Stimulated activated CD8-positive, alpha-beta memory T cell treated with anti-CD3 and anti-CD28 coated beads, Interleukin-7, amount 100 ng/mL, for 48 hours (primary cell): ENCODE data around the gene GPR84.

ENCODE experiments used
- DNase-seq, 2 donors: peaks; one replicate each; pipeline ENCODE4 v3.0.0-alpha.2; 2020; ENCODE audit warnings: low read depth in 1 of 2; ENCODE audit errors: extremely low read depth in 1 of 2

The GPR84 gene

DNA sequence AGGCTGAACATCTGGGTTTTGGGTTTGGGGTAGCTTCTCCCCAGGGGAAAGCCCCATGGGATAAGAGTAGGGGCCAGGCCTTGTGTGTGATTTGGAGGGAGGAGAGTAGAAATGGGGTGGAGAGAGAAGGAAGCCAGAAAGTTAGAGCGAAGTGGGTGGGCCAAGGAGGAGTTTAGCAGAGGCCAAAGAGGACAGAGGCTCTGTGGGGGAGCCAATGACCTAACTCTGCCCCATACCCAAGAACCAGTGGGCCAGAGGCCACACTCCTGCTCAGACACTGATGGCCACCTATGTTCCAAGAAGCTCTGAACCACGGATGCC, 10.9 kb upstream of the GPR84 start:
- no peak for DNase-seq

DNA sequence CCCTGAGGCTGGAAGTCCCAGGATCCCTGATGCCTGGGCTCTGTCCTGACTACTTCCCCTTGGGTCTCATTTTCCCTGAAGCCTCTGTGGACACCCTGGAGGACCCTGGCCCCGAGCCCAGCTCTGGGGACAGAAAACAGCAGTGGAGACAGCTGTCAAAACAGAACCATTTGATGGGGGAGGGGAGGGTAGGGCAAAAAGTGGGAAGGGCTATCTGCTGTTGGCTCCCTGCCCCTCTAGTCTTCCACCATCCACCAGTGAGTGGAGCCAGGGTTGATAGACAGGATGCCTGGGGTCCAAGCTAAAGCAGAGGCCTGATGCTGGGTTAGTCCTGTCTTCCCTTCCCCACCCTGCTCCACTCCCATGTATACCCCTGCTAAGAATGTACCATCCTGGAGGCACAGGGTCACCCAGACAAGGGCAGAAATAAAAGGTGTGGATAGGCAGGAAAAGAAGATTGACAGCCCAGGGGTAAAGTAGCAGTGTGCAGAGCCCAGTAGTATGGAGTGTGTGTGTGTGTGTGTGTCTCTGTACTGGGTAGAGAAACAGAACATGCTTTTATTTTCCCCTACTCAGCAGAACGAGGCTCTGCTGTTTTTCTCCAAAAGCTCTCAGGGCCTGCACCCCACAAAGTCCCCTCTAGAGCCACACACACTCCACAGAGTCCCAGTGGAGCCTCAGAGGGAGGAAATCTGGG, 10.4 kb upstream of the GPR84 start:
- DNase-seq = no peak

DNA sequence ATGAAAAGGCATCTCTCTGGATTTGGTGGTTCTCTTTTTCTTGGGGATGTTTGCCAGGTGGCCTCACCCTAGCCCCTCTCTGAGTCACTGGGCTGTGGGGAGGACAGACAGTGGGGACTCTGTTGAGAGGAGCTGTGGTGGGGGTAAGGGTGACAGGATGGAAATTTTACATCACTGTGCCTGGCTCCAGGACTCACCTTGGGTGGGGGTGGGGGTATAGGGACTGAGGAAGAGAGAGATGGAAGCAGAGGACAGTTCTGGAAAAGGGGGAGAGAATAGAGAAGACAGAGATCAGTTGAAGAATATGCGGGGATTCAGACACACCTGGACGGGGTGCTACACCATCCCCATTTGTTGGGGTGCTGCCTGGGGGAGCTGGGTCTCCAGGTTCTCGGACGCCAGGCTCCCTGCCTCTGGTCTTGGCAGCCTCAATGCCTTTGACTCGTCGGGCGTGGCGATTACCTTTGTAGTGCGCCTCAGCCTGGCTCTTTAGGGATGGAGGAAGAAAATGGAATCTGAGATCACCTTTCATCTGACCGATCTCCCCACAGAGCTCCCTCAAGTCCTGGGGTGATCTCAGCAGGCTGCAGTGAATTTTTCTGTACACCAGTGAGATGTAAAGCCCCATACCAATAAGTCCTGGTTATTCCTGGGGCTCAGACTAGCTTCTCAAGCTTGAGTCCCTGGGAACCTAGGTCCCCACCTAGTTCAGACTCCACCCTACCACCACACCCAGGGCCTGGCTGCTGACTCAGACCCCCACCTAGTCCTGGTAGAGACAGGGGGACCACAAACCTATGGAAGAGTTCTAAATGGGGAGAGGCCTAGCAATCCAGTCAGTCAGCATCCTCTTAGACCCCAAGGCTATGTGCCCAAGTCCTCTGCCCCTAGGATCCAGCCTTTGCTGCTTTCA, 9.6 kb upstream of the GPR84 start:
- DNase-seq = no peak

DNA sequence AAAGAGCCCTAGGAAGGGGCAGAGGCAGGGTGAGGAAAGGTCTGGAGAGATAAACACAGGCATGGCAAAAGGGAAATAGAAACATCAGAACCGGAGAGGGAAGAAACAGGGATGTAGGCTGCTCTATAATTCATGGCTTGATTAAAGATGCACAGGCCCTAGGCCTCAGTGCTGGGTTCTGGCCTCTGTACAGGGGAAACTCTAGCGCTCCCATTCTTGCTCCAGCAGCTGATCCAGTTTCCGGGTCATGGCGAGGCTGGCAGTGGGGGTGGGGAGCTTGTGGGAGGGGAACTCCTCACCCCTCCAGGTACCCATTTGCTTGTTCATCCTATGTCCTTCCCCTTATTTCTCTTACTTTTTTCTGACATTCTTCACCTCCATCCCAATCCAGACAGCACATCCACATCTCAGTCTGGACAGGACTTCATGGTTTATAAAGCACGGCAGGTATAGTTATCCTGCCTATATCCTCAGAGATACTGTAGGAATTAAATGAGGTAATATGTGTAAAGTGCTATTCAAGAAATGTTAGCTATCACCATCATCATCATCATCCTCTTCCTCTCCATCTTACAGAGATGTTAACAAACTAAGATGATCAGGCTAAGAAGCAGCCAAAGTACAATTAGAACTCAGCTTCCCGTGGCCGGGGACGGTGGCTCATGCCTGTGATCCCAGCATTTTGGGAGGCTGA, 8.0 kb upstream of the GPR84 start:
- no peak for DNase-seq

DNA sequence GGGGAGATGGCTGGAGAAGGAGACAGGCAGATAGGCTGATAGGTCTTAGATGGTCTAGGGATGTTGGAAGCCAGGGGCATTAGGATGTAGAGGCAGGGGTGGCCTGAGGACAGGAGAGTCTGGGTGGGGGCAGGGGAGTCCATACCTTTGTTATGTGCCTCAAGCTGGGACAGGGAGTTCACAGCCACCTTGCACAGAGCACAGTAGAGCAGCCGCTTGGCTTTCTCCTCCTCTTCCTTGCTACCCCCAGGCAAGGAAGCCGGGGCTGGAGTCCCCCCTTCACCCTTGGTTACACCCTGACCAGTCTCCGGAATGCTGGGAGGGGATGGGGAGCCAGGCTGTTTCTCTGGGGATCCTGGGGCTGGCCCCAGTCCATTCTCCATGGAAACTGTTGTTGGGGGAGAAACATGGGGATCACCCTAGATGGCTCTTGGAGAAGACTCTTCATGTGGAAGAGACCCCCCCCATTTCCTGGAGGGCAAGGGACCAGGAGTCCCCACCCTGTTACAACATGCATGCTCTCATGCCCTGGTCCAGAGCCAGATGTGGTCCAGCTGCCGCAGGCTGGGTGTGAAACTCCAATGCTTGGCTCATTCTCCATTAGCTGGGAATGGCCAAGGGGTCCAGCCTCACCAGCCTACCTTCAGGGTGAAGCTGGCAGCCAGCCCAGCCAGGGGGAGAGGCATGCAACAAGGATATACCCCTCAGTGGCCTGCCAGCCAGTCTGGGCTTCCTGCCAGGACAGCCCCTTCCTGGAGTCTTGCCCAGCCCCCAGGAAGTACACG, 7.2 kb upstream of the GPR84 start:
- no peak for DNase-seq

DNA sequence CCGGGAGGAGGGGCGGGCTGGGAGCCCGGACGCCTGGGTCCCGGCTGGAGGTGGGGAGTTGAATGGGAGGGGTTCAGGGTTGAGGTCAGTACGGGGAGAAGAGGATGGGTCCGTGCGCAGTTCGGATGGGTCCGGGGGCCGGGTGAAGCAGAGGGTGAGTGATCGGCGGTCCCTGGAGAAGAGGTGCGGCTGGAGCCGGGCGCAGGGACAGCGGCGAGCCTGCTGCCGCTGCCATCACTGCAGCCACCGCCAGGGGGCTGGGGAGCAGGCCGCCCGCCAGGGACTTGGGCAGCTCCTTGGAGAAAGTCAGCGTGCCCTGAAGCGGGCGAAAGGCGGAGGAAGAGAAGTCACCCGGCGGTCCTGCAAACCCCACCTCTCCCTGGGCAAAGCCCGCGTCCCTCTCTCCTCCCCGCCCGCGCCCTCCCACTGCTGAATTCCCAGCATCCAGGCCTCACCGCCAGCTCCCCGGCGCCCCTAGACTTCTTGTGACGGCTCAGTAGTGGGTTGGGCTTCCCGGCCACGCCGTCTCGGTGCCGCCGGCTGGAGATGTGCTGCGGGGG, 6.0 kb upstream of the GPR84 start:
- no peak for DNase-seq

DNA sequence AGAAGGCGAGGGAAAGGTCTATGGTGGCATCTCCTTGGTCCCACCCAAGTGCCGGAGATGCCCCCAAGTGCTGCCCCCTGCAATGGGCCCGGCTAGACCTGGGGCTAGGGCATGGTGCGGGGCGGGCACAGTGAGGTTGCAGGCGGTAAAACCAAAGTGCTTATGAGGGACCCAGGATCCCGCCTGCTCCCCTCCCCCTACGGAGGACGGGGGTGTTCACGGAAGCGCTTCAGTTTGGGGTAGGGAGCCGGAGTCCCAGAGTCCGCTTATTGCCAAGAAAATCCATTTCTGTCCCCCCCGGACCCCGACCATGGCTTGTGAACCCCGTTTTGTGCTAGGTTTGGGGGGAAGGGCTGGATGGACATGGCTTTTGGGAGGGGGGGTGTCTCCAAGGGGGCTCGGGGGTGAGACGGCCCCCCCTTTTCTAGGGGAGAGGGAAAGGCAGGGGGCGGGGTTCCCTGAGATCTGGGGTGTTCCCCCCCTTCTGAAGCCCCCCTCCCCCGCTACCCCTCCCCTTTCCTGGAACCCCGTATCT, 5.4 kb upstream of the GPR84 start:
- no peak for DNase-seq

DNA sequence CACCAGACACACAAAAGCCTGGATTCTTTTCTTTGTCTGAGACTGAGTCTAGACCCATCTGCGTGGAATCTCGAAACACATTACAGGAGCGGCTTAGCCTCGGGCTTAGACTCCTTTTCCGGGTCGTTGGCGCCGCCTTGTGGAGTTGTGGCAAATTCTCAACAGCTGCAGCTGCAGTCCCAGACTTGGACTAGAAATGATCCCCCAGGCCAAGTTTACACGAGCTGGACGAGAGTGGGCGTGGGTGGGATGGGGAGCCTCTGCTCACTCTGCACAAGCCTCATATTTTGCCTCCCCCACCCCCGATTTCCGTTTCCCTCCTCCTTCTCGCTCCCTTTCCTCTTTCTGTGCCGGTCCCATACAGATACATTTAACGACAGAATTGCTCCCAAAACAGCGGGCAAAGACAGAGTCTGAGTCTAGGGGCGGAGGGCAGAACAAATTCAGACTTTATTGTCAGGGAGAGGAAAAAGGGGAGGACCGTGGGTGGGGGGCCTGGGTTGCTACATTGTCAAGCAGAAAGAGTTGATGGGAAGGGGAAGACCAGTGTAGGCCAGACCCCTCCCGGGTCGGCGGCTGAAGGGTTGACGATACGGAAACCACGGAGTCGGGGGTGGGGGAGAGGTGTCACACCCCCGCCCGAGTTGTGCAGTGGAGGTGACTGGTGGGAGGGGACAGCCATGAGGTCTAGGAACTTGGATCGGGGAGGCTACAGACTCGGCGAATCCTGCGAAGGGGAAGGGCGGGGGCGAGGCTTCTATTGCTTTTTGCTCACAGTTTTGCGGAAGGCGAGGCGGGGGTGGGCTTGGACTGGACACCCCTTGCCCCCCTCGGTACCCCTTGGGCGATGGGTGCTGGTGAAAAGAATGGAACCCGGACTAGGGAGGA, 4.7 kb upstream of the GPR84 start:
- DNase-seq = peak; percentile 67 to 77

DNA sequence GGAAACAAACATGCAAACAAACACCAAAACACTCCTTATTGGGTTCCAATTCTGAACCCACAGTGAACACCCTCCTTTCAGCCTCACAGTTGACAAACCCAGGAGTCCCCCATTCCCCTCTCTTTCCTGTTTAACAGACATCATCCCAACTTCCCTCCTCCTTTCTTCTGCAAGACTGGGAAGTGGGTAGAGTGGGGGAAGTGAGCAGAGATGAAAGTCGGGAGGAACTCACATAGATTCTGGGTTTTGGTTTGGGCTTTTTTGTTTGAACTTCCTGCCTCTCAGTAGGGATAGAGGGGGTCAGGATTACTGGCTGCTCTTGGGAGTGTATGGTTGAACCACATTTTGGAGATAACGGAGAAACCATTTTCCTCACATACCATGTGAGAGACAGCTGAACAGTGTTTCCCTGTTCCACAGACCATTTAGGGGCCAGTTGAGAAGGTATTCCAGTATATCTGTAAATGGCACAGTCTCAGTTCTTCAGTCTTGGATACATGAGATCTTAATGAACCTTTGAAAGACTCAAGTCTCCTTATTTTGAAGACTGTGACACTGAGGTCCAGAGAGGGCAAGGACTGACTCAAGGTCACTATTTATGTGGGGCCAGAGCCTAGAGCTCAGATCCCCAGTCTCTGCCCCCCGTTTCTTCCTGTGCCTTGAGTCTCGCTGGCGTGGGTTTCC, 3.9 kb upstream of the GPR84 start:
- no peak for DNase-seq

DNA sequence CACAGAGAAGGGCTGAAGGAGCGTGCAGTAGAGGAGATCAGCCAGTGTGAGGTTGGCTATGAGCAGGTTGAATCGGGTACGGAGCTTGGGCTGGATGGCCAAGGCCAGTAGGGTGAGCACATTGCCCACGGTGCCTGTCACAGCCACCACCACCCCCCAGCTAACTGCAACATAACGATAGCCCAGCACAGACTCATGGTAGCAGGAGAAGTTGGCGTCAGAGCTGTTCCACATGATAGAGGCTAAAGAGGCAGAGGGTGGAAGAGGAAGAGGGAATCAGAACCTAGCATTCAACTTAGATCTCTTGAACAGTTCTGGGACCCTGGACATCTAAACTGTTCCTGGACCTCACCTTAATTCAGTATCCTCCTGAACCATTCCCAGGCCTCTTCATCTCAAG, 668 bp downstream of the GPR84 start:
- DNase-seq = no peak

DNA sequence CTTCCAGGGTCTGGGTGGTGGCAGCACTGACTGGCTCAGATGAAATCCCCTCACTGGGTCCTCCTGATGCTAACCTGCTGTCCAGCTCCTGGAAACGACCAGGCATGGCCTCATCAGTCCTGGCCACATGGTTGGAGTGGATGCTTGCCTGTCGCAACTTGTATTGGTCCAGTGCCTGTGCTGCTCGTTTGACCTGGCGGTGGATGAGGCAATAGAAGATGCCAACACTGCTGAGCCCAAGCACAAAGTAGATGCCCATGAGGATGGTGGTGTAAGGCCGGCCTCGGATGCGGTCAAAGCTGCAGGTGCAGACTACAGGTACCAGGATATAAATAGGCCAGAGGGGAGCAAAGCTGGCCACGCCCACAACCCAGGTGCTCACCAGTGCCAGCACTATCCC, 1.2 kb downstream of the GPR84 start:
- DNase-seq = no peak

DNA sequence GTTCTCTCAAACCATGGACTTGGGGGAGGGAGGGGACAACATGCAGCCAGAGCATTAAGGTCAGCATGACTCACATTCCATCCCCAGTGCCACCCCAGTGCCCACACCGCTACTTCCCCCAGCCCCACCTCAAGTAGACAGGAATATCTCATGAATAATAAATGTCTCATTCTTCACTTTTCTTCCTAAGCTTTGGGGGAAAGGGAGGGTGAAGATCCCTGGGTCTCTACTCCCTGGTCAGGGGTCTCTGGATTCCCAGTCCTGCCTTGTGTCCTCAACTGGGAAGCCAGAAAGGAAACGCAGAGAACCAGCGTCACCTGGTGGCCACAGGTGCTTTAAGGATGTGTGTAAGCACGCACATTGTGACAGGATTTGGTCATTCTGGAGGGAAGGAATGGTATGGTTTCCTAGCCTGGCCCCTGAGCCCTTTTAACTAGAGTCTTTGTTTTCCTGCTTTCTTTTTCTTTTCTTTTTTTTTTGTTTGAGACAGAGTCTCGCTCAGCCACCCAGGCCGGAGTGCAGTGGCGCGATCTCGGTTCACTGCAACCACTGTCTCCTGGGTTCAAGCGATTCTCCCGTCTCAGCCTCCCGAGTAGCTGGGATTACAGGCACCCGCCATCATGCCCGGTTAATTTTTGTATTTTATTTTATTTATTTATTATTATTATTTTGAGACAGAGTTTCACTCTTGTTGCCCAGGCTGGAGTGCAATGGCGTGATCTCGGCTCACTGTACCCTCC, 3.4 kb downstream of the GPR84 start:
- DNase-seq = no peak

DNA sequence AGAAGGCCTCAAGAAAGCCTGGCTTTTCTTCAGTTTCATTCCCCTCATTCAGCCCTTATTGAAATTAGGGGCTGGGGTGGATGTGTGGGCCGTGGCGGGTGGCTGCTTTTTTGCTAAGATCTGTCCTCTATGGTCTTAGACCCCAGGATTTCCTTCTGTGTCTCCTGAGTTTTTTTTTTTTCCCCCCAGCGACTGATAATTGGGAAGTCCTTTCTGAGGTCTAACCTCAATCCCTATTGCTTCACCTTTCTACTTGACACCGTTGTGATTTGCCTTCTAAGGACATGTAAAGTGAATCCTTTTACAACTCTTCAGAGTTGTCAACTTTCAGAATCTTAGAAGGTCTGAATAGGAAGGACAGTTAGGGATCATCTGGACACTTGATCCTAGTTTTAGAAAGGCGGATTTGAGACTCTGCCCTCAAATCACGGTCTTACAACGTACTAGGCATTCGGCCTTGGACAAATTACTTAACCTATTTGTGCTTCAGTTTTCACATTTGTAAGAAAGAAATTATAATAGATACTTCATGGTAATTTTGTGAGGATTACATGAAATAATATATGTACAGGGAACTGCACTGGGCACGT, 4.4 kb downstream of the GPR84 start:
- no peak for DNase-seq

DNA sequence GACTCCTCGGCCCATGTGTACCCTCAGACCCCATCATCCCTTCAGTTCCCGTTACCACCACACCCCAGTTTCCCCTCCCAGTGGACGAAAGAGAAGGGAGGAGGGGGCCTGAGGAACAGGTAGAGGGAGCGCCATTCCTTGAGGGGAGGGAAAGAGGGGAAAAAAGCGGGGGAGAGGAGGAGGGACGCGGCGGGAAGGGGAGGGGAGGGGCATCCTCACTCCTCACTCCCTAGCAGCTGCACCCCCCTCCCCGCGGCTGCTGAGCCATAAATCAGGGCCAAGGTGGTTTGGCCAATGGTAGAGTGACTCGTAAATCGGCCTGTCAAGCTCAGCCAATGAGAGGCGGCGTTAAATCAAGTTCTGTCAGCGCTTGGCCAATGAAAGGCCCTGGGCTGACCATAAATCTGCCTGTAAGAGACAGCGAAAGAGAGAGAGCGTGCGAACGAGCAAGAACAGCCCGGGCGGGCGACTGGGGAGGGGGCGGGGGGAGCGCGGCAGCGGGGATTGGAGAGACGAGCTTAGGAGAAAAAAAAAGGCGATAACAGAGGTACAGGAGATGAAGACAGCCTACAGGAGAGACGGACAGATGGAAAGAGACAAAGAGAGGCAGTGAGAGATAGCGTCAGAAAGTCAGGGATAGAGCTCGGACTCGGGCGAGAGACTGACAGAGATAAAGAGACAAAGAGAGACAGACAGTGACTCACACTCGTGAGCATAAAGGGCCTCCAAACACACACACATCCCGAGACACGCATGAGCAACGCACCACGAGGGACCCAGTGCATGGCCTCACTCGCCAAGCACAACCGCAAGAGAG, 5.1 kb downstream of the GPR84 start:
- peak; percentile 74 to 93 for DNase-seq

DNA sequence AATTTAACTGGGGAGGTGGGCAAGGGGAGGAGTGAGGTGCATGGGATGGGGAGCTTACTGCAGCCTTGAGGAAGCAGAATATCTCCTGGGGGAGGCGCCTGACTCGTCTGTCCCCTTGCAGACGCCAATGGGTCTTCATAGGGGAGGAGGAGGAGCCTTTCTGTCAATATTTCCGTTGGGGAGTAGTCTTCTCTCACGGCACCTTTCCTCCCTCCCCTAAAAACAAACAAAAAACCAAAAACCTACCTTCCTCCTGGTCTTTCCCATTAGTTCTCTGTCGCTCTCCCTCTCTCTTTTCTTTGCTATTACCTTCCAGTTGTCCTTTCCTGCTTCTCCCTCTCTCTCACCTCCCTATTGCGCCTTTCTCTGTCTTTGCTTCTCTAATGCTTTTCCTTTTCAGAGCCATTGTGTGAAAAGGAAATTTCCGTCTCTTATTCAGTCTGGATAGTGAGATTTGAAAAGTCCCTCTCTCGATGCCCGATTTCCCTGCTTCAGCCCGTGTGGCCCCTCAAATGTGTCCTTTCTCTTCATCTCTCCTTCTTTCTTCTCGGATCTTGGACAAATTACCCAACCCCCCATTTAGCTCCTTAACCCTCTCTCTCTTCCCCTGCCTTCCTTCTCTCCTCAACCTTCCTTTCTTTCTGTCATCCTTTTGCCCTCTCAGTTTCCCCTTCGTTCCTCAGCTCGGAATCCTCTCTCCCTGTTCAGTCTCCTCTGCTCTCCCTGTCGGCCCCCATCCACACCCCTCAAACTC, 5.9 kb downstream of the GPR84 start:
- DNase-seq = no peak

DNA sequence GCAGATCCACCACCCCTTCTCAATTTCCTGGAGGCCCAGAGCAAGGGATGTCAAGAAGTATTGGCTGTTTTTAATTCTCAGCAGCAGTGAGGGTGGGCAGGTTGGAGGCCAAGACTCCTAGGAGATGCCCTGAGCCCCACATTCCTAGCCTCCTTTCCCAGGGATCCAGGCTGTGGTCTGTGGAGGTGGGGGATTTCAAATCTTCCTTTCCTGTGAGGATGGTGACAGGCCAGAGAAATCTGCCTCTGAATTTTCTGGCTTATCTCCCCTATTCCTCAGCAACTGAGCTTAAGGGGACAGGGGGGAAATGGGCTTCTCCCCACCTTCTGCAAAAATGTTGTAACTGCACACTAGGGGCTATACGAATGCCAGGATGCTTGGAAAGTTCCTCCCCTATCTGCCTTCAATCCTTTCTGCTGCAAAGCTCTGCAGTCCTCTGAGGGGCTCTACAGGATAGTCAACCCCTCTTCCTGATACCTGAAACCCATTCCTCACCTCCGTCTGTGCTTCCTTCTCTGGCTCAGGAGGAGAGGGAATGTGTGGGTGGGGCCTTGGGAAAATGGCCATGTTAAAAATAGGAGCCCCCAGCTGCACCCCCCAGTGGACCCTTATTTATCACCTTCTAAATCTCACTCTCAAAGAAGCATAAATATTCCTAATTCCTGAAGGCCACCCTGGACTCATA, 6.6 kb downstream of the GPR84 start:
- no peak for DNase-seq
